ENCODE data around the gene IFI27L1.

IFI27L1 gene

GRCh38 chr14:94142836-94143235 lies 61.7 kb downstream of the IFI27L1 start:
- no peak for DNase-seq (ENCODE audit: low read depth)
- no peak for TF ChIP-seq CTCF (IDR thresholded peaks at IDR 0.05; ENCODE audit: low read depth, low read length, missing control alignments)
- in situ Hi-C loops (cut with HindIII; ENCODE audit: low sequenced_read_pairs), result no loop called here
- no peak overlapping the region for H3K4me3 ChIP-seq (ENCODE audit: low read depth, low read length)

GRCh38 chr14:94143239-94143638 lies 62.1 kb downstream of the IFI27L1 start:
- peak; percentile 51 for TF ChIP-seq CTCF (IDR thresholded peaks at IDR 0.05; ENCODE audit: low read depth, low read length, missing control alignments)
- no peak for DNase-seq (ENCODE audit: low read depth)
- in situ Hi-C loops (cut with HindIII; ENCODE audit: low sequenced_read_pairs), result no loop called here
- no peak overlapping the region for H3K4me3 ChIP-seq (ENCODE audit: low read depth, low read length)

- no peak for DNase-seq (ENCODE audit: low read depth)
- H3K4me3 ChIP-seq (ENCODE audit: low read depth, low read length), result no peak overlapping the region
- no peak for TF ChIP-seq CTCF (IDR thresholded peaks at IDR 0.05; ENCODE audit: low read depth, low read length, missing control alignments)
- in situ Hi-C loops (cut with HindIII; ENCODE audit: low sequenced_read_pairs), result no loop called here
These were observed 62.6 kb downstream of the IFI27L1 start for GRCh38 chr14:94143711-94144110.

GRCh38 chr14:94144765-94145164 lies 63.7 kb downstream of the IFI27L1 start:
- no peak for DNase-seq (ENCODE audit: low read depth)
- H3K4me3 ChIP-seq (ENCODE audit: low read depth, low read length), result no peak overlapping the region
- TF ChIP-seq CTCF (IDR thresholded peaks at IDR 0.05; ENCODE audit: low read depth, low read length, missing control alignments), result no peak
- in situ Hi-C loops (cut with HindIII; ENCODE audit: low sequenced_read_pairs), result no loop called here

DNA sequence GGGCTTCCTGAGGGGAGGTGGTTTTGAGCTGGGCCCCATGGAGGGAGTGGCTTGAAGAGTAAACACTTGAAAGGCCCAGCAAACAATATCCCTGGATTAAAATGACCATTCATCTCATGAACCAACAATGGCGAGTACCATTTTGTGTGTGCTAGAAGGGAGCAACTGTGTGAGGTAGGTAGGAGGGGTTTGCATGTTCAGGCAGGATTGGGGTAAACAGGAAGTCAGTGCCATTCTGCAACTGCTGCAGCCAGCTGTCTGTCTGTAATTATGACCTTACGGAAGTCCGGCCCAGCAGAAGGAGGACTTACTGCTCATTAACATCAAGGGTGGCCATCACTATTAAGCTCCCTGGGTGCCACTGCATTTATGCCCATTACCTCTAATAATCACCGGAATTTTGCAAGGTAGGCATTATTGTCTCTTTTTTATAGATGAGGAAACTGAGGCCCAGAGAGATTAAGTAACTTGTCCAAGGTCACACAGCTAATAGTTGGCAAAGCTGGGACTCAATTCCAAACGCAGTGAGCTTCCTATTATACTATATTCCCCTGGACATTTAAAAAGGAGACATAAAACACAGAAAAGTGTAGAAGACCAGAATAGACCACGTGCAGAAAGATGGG lies 64.9 kb downstream of the IFI27L1 start:
- no peak overlapping the region for H3K4me3 ChIP-seq (ENCODE audit: low read depth, low read length)
- TF ChIP-seq CTCF (IDR thresholded peaks at IDR 0.05; ENCODE audit: low read depth, low read length, missing control alignments), result no peak
- DNase-seq (ENCODE audit: low read depth), result no peak
- in situ Hi-C loops (cut with HindIII; ENCODE audit: low sequenced_read_pairs), result no loop called here

Data from astrocyte of the cerebellum (primary cell).